Stimulated activated CD4-positive, alpha-beta T cell treated with anti-CD3 and anti-CD28 coated beads, TNF-alpha, amount 100 ng/mL, for 24 hours (primary cell): ENCODE data around the gene PIK3CB.
A peak's percentile ranks its signal among the peaks of the same experiment; 100 is the strongest.
"Not testable (repeated sequence)": the region's sequence is repeated elsewhere in the genome, so short reads cannot be mapped to it uniquely, and the experiment has no call there.

Experiments
- DNase-seq, 3 experiments: peaks; one replicate each; pipeline ENCODE4 v3.0.0-alpha.2; 2020; ENCODE audit warnings: low read depth in 3 of 3

Gene PIK3CB

DNA sequence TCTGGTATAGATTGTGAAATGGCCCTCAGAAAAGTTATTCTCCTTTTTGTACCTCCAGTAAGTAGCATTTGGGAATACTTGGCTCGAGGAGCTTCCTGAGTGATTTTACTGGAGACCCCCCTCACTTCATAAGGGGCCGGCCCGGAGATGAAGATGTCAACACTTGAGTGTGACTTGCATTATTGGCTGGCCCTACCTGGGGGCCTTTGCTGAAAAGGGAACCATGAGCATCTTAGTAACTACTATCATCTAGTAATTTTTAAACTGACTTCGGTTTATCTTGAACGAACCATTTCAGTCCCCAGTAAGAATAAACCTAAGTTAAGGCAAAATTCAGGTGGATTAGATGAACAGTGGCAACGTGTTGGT lies 224.8 kb downstream of the PIK3CB start:
- DNase-seq, result no peak

DNA sequence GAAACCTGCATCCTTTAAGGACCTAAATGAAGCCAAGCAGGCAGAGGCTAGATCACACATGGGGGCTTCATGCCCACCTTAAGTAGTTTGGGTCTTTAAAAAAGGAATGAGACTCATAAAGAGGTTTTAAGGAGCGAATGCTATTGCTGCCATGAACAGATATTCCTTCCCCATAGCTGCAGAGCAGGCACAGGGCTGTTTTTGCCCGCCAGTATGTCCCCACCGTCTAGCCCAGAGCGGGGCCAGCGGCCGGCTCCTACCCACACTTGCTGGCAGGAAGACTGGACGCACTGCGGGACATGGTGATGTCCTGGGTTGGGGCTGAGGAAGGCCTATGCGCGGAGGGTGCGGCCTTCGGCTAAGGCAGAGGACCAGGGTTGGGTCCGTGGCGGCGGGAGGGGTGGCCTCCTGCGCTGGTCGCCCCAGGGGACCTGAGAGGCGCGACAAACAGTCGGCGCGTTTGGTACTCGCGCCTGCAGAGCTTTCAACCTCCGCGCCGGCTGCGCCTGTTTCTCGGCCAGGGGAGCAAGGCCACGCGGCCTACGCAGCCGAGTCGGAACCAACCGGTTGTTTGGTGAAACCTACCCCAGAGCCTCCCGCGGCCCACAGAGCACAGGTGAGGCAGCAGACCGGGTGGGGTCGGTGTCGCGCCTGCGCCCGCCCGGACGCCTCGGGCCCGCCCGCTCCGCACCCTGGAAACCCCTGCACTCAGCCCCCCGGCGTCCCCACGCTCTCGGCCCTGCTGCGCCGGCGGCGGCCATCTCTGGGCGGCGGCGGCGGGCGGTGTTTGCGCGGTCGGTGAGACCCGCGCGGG lies 226.2 kb downstream of the PIK3CB start, which contains the start of gene FAIM:
FAIM (plus strand) TSS at position 450 of the 814 bp plus-strand sequence. CDS start 10,956 bp downstream, outside the sequence.
- peak; percentile 14 to 58 (median 39) for DNase-seq

GRCh38 chr3:138604106-138604595 lies 230.6 kb downstream of the PIK3CB start:
- DNase-seq, result not testable (repeated sequence)
